ENCODE results near the gene KCTD4.

Gene KCTD4

DNA sequence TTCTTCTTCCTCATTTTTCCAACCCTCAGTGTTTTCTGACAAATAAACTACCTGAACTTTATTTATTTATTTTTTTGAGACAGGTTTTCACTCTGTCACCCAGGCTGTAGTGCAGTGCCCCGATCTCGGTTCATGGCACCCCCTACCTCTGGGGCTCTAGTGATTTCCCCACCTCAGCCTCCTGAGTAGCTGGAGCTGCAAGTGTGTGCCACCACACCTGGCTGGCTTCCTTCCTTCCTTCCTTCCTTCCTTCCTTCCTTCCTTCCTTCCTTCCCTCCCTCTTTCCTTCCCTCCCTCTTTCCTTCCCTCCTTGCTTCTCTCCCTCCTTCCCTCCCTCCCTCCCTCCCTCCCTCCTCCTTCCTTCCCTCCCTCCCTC, 32.3 kb downstream of the KCTD4 start:
- no peak for DNase-seq

DNA sequence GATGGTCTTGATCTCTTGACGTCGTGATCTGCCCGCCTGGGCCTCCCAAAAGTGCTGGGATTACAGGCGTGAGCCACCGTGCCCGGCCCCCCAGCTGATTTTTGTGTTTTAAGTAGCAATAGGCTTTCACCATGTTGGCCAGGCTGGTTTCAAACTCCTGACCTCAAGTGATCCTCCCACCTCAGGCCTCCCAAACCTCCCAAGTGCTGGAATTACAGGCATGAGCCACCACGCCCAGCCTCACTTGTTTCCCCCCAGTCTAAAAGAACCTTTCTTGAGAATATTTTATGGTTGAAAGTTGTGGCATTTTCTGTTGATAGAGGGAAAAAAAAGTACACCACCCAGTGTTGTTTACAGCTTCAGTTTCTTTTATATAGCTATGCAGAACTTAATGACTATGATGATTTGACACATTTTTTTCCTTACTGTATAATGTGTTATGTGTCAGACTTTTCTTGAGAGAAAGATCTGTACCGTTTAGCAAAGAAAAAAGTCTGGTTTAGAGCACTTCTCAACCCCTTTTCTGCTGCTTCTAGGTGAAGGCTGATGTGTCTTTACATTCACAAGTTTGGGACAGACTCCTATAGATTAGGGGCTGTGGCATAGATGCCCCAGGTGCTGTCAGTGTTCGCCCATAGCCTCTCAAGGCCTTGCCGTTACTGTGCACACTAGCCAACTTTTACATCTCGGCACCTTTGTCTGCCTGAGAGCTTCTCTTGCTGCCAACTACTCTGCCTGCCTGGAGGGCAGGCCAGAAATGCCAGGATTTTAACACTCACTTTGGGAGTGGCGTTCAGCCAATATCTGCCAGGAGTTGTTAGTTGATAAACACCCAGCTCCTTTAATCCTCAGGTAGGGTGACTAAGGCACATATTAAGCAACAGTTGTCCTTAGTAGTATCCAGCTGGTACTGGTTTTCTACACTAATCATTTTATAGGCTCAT, 33.0 kb downstream of the KCTD4 start:
- DNase-seq = peak; percentile 67

DNA sequence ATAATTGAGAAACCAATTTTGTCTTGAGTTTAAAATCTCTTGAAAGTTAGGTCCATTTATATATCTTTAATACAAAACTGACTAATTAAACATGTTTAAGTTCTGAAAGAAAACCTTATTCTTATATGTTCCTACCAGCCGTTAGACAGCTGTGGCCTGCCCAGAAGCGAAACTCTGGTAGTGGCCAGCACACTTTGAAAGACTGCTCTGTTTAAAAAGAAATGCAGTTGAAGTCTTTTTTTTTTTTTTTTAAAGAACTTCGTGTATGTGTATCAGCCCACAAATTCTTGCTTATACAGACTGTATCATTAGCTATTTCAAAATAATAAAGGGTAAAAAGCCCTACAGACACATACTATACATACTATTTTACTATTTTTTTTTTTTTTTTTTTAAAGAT, 34.0 kb downstream of the KCTD4 start:
- DNase-seq = no peak

DNA sequence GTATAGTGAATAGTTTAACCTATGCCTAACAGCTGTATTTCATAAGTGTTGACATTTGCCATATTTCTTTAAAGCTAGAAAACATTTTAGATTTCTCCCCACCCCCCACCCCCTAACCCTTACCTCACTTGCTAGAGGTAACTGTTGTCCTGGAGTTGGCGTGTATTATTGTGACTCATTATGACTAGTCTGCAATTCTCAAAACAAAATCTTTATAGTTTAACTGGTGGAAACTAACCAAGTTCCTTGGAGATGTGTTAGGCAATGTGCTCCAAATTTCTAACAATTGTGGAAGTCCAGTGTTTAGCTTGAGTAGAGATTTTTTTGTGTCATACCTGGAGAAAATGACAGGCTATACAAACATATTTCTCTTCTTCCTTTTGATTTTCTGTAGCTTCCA, 38.0 kb downstream of the KCTD4 start:
- DNase-seq = no peak

DNA sequence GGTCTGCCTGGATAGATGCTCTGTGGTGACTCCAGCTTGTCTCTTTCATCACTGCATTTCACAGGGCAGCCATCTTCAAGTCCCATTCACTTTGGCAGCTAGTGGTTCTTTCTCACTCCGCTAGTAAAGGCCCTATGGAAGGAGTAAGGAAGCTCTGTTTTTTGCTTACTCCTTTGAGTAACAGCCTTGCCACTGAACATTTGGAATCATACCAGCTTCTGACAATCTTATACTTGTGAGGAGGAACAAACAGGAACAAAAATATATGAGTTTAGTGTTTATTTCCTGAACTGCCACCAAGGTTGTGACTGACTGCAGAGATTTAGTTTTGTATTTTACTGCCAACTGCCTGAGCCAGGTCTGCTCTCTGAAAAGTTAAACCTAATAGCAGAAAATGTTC, 38.7 kb downstream of the KCTD4 start:
- DNase-seq = no peak

DNA sequence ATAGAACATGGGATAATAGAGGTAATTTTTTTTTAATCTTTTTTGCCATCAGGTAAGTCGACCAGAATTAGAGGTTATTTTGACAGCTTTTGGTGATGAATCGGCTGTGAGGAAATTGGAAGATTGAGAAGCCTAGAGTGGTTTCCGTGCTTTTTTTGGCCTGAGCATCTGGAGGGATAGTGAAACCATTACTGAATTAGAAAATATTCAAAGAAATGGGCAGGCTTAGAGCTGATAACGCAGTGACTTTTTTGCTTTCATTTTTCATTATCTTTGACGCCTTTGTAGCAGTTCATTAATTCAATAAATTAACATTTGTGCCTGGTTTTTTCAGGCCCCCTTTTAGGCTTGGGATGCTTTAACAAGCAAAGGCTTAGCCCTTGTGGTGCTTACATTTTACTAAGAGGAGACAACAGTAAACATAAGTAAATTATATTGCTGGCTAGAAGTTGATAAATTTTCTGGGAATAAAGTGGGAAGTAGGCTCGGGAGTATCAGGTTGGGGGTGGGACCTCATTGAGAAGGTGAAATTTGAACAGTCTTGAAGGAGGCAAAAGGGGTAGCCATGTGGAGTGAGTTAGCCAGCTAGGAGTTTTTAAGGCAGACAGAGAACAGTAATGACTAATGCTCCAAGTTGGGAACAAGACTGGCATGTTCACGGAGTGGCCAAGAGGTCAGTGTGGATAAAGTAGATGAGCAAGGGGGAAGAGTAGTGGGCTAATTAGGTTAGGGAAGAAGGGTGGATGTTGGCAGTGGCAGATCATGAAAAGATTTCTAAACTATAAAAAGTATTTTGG, 44.1 kb downstream of the KCTD4 start:
- DNase-seq = no peak

DNA sequence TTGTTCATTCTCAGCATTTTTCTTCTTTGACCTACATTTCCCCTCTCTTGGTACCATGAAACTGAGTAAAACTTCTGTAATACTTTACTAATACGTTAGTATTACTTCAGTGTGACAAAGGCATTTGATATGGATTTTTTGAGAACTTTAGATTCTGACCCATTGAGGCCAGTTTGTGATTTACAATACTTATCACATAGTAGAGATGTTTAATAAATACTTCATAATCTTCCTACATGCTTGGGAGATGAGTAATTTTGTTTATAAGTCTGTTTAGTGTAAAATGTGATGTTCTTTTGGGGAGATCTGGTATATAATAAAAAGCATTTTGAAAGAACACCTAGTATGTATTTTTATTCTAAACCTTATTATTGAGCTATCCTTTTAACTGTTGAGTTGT, 50.9 kb downstream of the KCTD4 start:
- no peak for DNase-seq

DNA sequence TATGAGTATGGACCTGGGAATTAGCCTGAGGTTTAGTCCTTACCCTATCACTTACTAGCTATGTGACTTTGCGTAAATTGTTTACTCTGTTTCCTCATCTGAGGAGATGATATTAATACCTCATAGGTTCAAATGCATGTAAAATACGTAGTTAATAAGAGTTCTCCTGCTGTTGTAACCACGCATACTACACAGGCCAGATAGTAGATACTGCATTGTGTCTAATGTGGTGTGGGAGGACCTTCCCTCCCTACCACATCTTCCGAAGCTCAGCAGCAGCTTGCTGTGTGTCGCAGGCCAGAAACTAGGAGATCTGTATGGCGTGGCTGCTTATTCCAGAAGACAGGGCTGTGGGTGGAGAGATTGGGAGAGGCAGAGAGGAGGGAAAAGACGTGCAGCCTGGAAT, 57.5 kb downstream of the KCTD4 start:
- DNase-seq = no peak
